Left kidney (tissue), 1 donor: ENCODE data around the gene RABEPK. TPM values are rescaled to one million over a fixed set of nuclear protein-coding genes. Genes with fewer than 3 reads are reported as not detected.

Experiments
- polyA plus RNA-seq: library from polyadenylated mRNA; unstranded; fragments of 120-200 nt; gene quantifications from one replicate; pipeline ENCODE4 v1.2.1, GENCODE V29; 2013; ENCODE audit not compliant: insufficient read length

RABEPK gene
- polyA plus RNA-seq, 1 donor: 21.1 TPM

Other genes starting within 250 kb of the RABEPK start
- gene SCAI, start 57.0 kb upstream of the RABEPK start, polyA plus RNA-seq: 17.1 TPM
- gene PPP6C, start 10.7 kb upstream of the RABEPK start, polyA plus RNA-seq: 61.9 TPM
- gene HSPA5, start 40.8 kb downstream of the RABEPK start, polyA plus RNA-seq: 365 TPM
- 43.8 TPM for gene GAPVD1, start 61.3 kb downstream of the RABEPK start, polyA plus RNA-seq